GM21423 (cell line): ENCODE results near the gene PELO.
"Not testable (repeated sequence)": the region's sequence is repeated elsewhere in the genome, so short reads cannot be mapped to it uniquely, and the experiment has no call there.

Experiments used
- ATAC-seq: cut with Tn5 transposase; IDR thresholded peaks from one replicate; pipeline ENCODE4 v1.9.1; 2021; ENCODE audit warnings: mild to moderate bottlenecking, moderate library complexity; ENCODE audit not compliant: unreplicated experiment

Gene PELO

DNA sequence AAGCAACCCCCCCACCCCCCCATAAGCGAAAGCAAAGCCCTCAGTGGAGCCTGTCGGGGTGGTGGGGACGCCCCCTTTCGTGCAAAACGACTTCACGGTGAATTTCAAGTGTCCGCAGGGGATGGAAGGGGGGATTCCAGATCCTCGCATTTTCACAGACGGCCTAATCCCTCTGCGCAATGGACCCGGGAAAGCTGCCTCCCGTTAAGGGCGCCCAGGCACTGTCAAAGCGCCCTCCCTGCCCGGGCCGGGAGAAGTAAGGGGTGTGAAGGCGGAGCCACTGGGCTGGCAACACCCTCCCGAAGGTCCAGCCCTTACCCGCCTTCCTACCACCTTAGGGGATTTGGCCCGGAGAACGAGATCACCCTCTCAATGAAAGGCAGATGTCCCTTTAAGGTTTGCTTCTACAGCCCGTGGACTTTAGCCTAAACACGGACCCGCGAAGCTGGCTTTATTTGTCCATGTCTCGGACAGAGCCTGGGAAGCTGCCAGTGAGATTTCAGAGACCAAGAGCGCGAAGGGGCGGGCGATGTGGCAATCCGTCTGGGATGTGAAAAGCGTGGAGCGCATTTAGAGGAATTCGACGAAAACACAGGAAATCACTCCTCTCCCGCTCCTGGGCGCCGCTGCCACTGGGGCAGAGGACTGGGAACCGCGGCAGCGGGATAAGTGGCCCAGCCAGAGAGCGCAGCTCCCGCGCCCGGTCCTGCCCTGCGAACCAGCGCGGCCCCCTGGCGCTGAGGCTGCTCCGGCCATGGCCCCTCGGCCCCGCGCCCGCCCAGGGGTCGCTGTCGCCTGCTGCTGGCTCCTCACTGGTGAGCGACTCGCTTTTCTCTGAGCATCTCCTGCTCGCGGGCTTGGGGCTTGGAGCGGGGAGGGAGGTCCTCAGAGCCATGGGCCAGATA is at the start of gene PELO, which contains the start of gene ITGA1:
Gene PELO, plus strand, starts transcription at position 317 of the 905 bp plus-strand sequence. CDS start 12,479 bp downstream, outside the sequence.
Gene ITGA1, plus strand, starts transcription at position 317 of the 905 bp plus-strand sequence. Its CDS starts 438 bp downstream, at position 755.
- ATAC-seq, result peak; percentile 78

GRCh38 chr5:52738095-52738506 is 49.6 kb upstream of the PELO start:
- peak; percentile 64 for ATAC-seq

GRCh38 chr5:52740007-52740406 is 47.7 kb upstream of the PELO start:
- ATAC-seq, result no peak

- ATAC-seq, result no peak
Observed at GRCh38 chr5:52743012-52743411, 44.7 kb upstream of the PELO start.

- no peak for ATAC-seq
Observed at GRCh38 chr5:52743529-52743928, 44.2 kb upstream of the PELO start.

- peak; percentile 85 for ATAC-seq
Observed at GRCh38 chr5:52743970-52744369, 43.7 kb upstream of the PELO start.

DNA sequence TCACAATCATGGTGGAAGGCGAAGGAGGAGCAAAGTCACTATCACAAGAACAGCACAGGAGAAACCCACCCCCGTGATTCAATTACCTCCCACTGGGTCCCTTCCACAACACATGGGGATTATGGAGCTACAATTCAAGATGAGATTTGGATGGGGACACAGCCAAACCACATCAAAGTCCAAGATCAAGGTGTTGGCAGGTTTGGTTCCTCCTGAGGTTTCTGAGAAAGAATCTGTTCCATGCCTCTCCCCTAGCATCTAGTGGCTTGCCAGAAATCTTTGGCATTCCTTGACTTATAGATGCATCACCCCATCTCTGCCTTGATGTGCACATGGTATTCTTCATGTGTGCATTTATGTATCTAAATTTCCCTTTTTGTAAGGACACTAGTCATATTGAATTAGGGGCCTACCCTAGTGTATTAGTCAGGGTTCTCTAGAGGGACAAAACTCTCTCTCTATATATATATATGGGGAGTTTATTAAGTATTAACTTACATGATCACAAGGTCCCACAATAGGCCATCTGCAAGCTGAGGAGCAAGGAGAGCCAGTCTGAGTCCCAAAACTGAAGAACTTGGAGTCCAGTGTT is 42.8 kb upstream of the PELO start:
- ATAC-seq, result not testable (repeated sequence)

DNA sequence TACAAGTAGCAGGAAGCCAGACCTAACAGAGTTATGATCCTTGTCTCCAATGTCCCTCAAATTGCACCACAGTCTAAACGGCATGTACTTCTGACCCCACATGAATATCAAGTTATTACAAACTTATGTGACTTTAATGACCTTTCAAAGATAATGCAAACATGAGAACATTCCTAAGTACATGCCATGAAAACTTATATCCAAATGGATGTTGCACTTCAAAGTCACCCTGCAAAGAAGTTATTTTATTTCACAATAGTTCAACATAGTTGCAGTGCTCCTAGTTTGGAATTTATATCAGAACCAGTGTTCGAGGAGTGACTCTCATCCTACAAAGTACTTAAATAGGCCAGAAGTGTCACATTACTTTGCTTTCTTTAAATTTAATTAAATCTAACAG is 41.2 kb upstream of the PELO start:
- no peak for ATAC-seq

DNA sequence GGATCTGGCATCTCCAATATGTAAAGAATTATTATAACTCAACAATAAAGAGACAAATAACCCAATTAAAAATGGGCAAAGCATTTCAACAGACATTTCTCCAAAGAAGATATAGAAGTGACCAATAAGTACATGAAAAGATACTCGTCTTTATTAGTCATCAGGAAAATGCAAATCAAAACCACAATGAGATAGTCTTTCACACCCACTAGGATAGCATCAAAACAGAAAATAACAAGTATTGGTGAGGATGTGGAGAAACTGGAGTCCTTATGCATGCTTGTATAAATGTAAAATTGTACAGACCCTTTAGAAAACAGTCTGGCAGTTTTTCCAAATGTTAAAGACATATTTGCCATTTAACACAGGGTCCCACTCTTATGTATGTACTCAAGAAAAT is 39.1 kb upstream of the PELO start:
- ATAC-seq, result no peak

DNA sequence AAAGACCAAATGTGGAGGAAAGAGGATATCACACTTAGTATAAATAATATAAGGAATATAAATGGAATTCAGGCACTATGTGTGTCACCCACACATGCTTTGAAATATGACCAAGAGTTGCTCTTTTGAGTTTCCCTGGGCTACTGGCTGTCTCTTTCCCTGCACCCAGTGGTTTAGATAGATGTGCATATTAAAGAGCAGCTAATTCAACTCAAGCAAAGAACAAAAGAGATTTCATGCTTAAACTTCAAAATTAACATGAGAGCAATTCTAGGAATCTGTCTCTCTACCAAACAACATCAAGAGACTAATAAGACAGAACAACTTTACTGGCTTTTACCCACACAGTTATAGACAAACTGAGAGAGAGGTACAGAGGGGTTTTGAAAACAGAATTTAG is 38.0 kb upstream of the PELO start:
- ATAC-seq, result no peak

- no peak for ATAC-seq
Observed at GRCh38 chr5:52751137-52751536, 36.6 kb upstream of the PELO start.

- no peak for ATAC-seq
Observed at GRCh38 chr5:52754051-52754450, 33.7 kb upstream of the PELO start.

- no peak for ATAC-seq
Observed at GRCh38 chr5:52757527-52757926, 30.2 kb upstream of the PELO start.

- ATAC-seq, result no peak
Observed at GRCh38 chr5:52758014-52758413, 29.7 kb upstream of the PELO start.

DNA sequence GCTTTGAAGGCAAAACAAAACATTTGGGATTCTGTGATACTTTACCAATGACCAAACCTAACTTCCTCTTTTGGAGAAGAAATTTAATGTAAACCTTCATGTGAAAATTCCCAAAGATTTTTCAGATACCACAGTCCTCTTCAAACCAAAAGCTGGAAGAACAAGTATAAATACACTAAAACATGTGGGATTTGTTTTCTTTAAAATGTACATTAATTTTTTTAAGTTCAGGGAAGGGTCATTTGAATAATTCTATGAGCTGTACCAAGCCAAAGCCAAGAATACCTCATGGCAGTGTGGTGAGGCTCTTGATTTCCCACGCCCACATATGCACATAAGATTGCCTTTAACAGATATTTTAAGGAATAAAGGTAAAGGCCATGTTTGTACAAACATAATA is 28.4 kb upstream of the PELO start:
- no peak for ATAC-seq

GRCh38 chr5:52760695-52761366 is 26.9 kb upstream of the PELO start:
- peak; percentile 62 for ATAC-seq

GRCh38 chr5:52767217-52767743 is 20.4 kb upstream of the PELO start:
- ATAC-seq, result no peak

DNA sequence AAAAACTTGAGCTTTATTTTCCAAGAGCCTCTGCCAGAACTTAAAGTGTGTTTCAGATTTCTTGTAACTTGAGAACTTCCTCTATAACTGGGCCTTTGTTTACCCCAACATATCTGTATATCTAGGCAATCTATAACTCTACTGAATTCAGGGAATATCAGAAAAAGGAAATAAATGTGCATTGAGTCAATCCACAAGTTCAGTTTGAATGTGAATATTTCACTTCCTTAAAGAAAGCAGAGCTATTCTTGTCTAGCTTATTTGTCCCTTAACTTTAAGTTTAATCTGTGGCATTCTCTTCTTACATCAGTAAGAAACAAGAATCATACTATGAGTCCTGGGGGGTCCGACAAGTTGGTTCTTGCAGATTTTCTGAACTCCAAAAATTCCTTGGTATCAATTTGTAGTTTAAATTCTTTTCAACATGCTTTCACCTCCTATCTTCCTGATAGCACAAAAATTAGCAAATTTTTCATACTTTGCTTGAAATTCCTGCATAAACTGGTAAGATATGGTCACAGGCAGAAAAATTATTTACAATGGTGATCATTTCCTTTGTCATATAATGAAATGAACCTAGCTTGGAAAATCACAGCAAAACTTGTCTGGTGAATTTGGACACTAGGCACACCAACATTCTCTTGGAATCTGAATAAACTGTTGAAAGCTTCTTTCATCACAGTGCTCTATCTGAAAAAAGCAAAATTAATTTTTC is 19.8 kb upstream of the PELO start:
- no peak for ATAC-seq

DNA sequence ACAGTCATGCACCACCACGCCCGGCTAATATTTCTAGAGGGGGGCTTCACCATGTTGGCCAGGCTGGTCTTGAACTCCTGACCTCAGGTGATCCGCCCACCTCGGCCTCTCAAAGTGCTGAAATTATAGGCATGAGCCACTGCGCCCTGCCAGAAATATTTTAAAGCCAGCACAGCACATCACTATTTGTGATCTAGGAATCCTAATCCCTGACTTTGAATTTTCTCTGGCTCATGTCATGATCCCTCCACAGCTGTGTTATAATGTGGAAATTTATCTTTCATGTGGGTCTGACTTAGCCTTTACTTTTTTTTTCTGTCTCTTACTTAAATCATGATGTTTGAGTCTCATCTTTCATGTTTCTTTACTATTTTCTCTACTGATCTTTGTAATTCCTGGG is 18.7 kb upstream of the PELO start:
- no peak for ATAC-seq

DNA sequence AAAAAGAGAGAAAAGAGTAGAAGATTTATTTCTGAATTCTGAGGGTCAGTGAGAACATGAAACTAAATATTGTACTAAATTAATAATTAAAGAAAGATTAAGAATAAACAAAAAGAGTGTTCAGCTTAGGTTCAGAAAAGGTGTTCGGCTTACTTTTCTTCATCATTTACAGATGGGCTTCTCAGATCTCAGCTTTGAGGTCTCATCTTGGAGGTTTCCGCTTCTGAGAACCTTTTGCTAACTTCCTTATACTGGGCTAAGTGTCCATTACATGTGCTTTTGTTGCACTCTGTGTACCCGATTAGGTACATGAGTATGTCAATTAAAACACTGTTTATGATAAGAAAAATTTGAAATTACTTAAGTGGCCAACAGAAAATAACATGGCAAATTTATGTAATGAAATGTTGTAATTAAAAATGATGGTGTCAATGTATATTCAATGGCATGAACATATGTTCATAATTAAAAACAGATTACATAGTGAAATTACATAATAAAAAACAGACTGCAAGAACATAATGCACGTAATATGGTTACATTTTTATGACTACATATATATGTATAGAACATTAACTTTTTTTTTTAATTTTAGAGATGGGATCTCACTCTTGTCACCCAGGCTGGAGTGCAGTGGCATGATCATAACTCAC is 17.3 kb upstream of the PELO start:
- ATAC-seq, result no peak
